Right renal pelvis (tissue), 4 donors: Measurements from ENCODE around the gene CHGA. TPM values are rescaled to one million over a fixed set of nuclear protein-coding genes. Genes with fewer than 3 reads are reported as not detected.

Experiments
- DNase-seq, 4 donors: peaks; one replicate each; pipeline ENCODE4 v3.0.0-alpha.2; 2013; ENCODE audit warnings: low read depth in 4 of 4, low spot score in 3 of 4, missing footprints in 1 of 4
- polyA plus RNA-seq, 4 donors: library from polyadenylated mRNA; unstranded; fragments of 120-200 nt; gene quantifications; one replicate each; pipeline ENCODE4 v1.2.1, GENCODE V29; 2013; ENCODE audit not compliant: insufficient read length in 4 of 4

CHGA gene
- polyA plus RNA-seq, 4 donors, result 0.20 to 2.0 TPM; not detected in 2

GRCh38 chr14:92942976-92943710, 20.2 kb downstream of the CHGA start:
- DNase-seq, result no peak

GRCh38 chr14:92943855-92944570, 21.1 kb downstream of the CHGA start:
- DNase-seq, result no peak

GRCh38 chr14:92944976-92945375, 22.0 kb downstream of the CHGA start:
- no peak for DNase-seq

GRCh38 chr14:92945544-92945943, 22.6 kb downstream of the CHGA start:
- no peak for DNase-seq

- DNase-seq, result no peak
These were observed 23.3 kb downstream of the CHGA start for GRCh38 chr14:92945959-92946846.

GRCh38 chr14:92946847-92947545, 24.0 kb downstream of the CHGA start:
- no peak for DNase-seq

- DNase-seq, result no peak
These were observed 25.7 kb downstream of the CHGA start for GRCh38 chr14:92948647-92949046.

GRCh38 chr14:92949496-92950192, 26.7 kb downstream of the CHGA start:
- DNase-seq, result no peak

GRCh38 chr14:92950193-92950540, 27.2 kb downstream of the CHGA start:
- no peak for DNase-seq

- DNase-seq, result no peak
These were observed 27.8 kb downstream of the CHGA start for GRCh38 chr14:92950773-92951172.

GRCh38 chr14:92951261-92951660, 28.3 kb downstream of the CHGA start:
- no peak for DNase-seq

GRCh38 chr14:92951912-92952471, 29.0 kb downstream of the CHGA start:
- DNase-seq, result peak in 3 of 4 donors; percentile 38 to 75 (median 39)

- no peak for DNase-seq
These were observed 29.7 kb downstream of the CHGA start for GRCh38 chr14:92952481-92953298.

- DNase-seq, result no peak
These were observed 30.6 kb downstream of the CHGA start for GRCh38 chr14:92953526-92953925.

GRCh38 chr14:92954933-92955332, 32.0 kb downstream of the CHGA start:
- DNase-seq, result no peak

- no peak for DNase-seq
These were observed 32.4 kb downstream of the CHGA start for GRCh38 chr14:92955381-92955780.

GRCh38 chr14:92956961-92957360, 34.0 kb downstream of the CHGA start:
- no peak for DNase-seq

GRCh38 chr14:92958373-92959188, 35.6 kb downstream of the CHGA start:
- DNase-seq, result no peak
